ENCODE measurements around the gene SLC25A23.

- TF ChIP-seq POLR2AphosphoS5 (IDR thresholded peaks at IDR 0.05; ENCODE audit: low read depth, low read length) (no peak), REST (IDR thresholded peaks at IDR 0.05; ENCODE audit: insufficient read depth in 1 of 2, low read depth in 2 of 2, low read length in 2 of 2) (no peak), TAF1 (IDR thresholded peaks at IDR 0.05; ENCODE audit: borderline replicate concordance, insufficient read depth, low read length) (no peak), SIN3A (IDR thresholded peaks at IDR 0.05; ENCODE audit: borderline replicate concordance, insufficient read depth, low read length) (no peak), FOXP2 (optimal IDR thresholded peaks at IDR 0.05; ENCODE audit: borderline replicate concordance, extremely low read depth, extremely low read length, insufficient read depth) (no peak)
These were observed 25.9 kb downstream of the SLC25A23 start, which contains the start of gene SLC25A41 for GRCh38 chr19:6433663-6434062.

Data from PFSK-1 (cell line).